Stimulated activated naive CD8-positive, alpha-beta T cell treated with anti-CD3 and anti-CD28 coated beads, Interleukin-15, amount 100 ng/mL, for 72 hours (primary cell): Measurements from ENCODE around the gene MYL6B.
"Not testable (repeated sequence)": the region's sequence is repeated elsewhere in the genome, so short reads cannot be mapped to it uniquely, and the experiment has no call there.

Experiments used
- ATAC-seq: fragments of 150-1000 bp; cut with Tn5 transposase; 2 replicates; pipeline ENCODE4 v1.10.0; 2021; ENCODE audit warnings: mild to moderate bottlenecking, moderate library complexity
- DNase-seq, 2 donors: peaks; one replicate each; pipeline ENCODE4 v3.0.0; 2021 to 2022
- H3K27ac Mint-ChIP-seq, 2 donors: one replicate each; pipeline ENCODE4 v1.8.0; 2022; ENCODE audit warnings: mild to moderate bottlenecking in 2 of 2, mixed read lengths in 2 of 2, moderate library complexity in 2 of 2
- H3K27me3 Mint-ChIP-seq: one replicate; pipeline ENCODE4 v1.8.0; 2022; ENCODE audit warnings: mixed read lengths
- H3K4me1 Mint-ChIP-seq: one replicate; pipeline ENCODE4 v1.8.0; 2022; ENCODE audit warnings: mild to moderate bottlenecking, mixed read lengths
- H3K4me3 Mint-ChIP-seq, 2 donors: one replicate each; pipeline ENCODE4 v1.8.0; 2022; ENCODE audit warnings: mild to moderate bottlenecking in 2 of 2, mixed read lengths in 2 of 2, moderate library complexity in 1 of 2
- H3K9me3 Mint-ChIP-seq, 2 donors: one replicate each; pipeline ENCODE4 v1.8.0; 2022; ENCODE audit warnings: mixed read lengths in 2 of 2

The MYL6B gene

DNA sequence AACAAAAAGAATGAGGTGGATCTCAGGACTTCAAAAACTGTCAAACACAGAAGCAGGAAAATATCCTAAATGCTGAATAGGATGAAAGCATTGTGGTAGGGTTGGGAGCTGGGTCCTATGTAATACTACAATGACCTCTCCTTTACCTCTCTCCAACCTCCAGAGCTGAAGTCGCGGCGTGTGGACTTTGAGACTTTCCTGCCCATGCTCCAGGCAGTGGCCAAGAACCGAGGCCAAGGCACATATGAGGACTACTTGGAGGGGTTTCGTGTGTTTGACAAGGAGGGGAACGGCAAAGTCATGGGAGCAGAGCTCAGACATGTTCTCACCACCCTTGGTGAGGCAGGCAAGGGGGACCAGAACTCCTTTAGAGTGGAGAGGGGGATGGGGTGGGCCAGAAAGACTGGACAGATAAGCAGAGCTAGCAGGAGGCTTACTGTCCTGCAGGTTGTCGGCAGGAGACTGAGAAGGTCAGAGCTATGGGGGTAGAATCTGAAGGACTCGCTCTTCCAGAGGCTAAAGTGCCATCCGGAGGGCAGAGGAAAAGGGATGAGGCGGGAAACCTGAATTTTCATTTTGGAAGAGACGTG lies 3.0 kb downstream of the MYL6B start:
- peaks cover 62% of the 10 kb centered on the region for H3K4me1 Mint-ChIP-seq
- no peaks in the 10 kb centered on the region for H3K27me3 Mint-ChIP-seq
- DNase-seq, result no peak
- no peak overlapping the region for H3K4me3 Mint-ChIP-seq
- H3K27ac Mint-ChIP-seq, result no peak overlapping the region
- H3K9me3 Mint-ChIP-seq, result no peaks in the 10 kb centered on the region
- no peak for ATAC-seq

DNA sequence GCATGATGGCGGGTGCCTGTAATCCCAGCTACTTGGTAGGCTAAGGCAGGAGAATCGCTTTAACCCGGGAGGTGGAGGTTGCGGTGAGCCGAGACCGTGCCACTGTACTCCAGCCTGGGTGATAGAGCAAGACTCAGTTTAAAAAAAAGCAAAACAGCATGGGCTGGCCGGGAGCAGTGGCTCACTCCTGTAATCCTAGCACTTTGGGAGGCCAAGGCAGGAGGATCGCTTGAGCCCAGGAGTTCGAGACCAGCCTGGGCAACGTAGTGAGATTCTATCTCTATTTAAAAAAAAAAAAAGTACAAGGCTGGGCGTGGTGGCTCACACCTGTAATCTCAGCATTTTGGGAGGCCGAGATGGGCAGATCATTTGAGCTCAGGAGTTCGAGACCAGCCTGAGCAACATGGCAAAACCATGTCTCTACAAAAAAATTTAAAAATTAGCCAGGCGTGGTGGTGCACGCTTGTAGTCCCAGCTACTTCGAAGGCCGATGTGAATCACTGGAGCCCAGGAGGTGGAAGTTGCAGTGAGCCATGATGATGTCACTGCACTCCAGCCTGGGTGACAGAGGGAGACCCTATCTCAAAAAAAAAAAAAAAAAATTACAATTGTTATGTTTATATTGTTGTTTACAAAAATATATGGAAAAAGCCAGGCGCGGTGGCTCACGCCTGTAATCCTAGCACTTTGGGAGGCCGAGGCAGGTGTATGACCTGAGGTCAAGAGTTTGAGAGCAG lies 4.2 kb downstream of the MYL6B start:
- H3K9me3 Mint-ChIP-seq, H3K27me3 Mint-ChIP-seq, ATAC-seq, DNase-seq: not testable (repeated sequence)
- H3K4me3 Mint-ChIP-seq, result peak overlapping the region; percentile 87 to 96
- H3K27ac Mint-ChIP-seq, result peak overlapping the region; percentile 52 to 90
- peaks cover 62% of the 10 kb centered on the region for H3K4me1 Mint-ChIP-seq

DNA sequence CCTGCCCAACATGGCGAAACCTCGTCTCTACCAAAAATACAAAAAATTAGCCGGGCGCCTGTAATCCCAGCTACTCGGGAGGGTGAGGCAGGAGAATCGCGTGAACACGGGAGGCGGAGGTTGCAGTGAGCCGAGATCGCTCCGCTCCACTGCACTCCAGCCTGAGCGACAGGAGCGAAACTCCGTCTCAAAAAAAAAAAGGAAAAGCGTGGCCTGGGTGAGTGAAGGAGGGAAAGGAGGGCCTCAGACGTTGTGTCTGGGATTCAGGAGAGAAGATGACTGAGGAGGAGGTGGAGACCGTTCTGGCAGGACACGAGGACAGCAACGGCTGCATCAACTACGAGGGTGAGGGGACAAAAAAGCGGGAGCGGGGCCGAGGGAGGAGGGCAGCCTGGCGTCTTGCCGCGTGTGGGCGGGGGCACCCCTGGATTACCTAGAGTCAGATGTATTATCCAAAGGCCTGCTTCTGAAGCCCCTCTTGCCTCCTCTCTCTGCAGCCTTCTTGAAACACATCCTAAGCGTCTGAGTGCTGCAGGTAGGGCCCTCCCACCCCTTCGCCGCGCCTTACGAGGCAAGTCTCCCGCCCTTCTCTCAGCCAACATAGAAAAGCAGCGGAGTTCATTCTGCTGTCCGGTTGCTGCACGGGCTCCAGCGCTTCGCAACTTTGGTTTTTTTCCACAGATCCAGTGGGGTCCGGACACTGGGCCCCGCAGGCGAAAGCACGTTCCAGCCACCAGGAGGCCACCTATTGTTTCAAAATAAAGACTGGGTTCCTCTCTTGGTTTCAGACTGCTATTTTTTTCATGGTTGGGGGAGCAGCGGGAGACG lies 5.0 kb downstream of the MYL6B start:
- Mint-ChIP-seq H3K9me3 (no peaks in the 10 kb centered on the region), H3K4me3 (peak overlapping the region; percentile 87 to 96), H3K27me3 (no peaks in the 10 kb centered on the region), H3K27ac (peak overlapping the region; percentile 89 to 90), H3K4me1 (peaks cover 68% of the 10 kb centered on the region)
- ATAC-seq, result peak; percentile 34
- peak; percentile 60 to 63 for DNase-seq

DNA sequence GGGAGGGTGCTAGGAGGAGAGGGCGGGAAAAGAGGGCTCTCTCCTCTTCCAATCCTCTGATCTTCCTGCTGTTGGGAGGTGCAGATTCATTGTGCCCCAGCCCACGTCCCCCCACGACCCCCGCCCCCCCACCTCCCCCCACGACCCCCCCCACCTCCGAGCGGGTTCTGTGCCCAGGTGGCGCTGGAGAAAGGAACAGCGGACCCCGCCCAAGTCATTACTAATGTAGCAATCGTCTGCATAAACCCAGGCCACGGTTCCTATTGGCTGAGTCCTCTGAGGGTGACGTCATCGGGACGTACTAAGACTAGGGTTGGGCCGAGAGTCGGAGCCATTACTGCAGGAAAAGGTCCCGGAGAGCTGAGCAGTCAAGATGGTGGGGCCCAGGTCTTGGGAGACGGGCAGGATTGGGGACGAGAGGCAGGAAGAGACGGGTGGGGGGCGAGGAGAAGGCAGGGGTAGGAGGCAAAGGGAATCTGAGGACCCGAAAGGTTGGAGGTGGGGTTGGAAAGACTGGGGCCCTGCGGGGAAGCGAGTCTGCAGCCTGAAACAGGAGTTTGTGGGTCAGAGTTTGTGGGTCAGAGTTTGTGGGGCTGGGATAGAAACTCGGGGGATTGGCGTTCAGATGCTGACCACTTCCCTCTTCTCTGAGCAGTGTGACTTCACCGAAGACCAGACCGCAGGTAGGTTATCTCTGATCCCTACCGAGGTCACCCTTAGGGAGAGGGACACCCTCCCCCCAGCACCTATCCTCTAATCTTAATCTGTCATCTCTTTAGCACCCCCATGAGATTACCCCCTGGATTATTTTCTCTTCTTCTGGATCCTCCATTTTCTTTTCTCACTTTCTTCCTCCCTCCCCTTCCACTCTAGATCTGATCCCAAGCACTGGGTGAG lies 5.9 kb downstream of the MYL6B start, which contains the start of gene MYL6:
MYL6 (plus strand) TSS at position 331 of the 897 bp plus-strand sequence; CDS start at position 374, 43 bp downstream.
- H3K4me1 Mint-ChIP-seq, result peaks cover 66% of the 10 kb centered on the region

DNA sequence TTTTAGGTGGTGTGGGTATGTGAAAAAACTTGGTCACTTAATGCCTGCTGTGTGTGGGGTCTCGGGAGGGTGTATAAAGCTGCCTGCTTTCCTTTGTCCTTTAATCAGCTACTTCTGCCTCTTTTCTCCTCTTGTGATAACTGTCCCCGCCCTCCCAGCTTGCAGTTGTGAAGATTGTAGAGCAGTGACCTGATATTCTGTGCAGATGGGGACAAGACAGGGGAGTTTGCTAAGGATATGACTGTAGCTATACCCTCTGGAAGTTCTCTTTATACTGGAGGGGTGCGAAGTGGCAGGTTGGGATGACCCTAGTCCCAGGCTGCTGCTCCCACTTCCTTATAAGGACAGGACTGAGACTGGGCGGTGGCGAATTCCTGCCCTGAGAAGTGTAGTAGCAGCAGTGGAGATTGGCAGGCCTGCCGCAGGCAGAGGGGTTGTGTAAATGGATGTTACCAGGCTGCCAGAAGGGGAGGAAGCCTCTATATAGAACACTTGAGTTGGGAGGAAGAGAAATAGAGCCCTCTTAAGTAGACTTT lies 6.6 kb downstream of the MYL6B start:
- Mint-ChIP-seq H3K4me3 (peak overlapping the region; percentile 87 to 96), H3K9me3 (no peaks in the 10 kb centered on the region), H3K4me1 (peaks cover 59% of the 10 kb centered on the region), H3K27me3 (no peaks in the 10 kb centered on the region), H3K27ac (peak overlapping the region; percentile 87 to 99)
- ATAC-seq (peak; percentile 4), DNase-seq (peak in 1 of 2 donors; percentile 33)

More for the DNA sequence above, 5.9 kb downstream of the MYL6B start, which contains the start of gene MYL6:
- Mint-ChIP-seq H3K4me3 (peak within 1 kb of the TSS; percentile 87 to 96), H3K27me3 (no peaks in the 10 kb centered on the region), H3K27ac (peak within 1 kb of the TSS; percentile 89 to 99), H3K9me3 (no peaks in the 10 kb centered on the region)
- ATAC-seq, result peak; percentile 89
- DNase-seq, result peak; percentile 83 to 93

DNA sequence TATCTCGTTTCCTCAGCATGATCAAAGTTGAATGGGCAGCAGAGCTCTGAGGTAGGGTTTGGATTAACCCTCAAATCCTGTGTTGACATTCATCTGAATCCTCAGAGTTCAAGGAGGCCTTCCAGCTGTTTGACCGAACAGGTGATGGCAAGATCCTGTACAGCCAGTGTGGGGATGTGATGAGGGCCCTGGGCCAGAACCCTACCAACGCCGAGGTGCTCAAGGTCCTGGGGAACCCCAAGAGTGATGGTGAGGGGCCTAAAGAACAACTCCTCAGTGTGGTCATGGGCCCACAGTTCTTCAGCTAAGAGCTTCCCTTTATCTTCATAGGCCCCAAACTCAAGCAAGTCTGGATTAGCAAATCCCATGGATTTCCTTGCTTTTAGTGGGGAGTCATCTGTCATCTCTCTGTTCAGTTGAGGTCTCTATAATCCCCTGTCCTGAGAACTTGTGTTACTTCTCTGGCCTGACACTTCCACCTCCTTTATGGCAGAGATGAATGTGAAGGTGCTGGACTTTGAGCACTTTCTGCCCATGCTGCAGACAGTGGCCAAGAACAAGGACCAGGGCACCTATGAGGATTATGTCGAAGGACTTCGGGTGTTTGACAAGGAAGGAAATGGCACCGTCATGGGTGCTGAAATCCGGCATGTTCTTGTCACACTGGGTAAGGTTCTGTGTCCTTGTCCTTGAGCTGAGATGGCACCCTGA lies 7.2 kb downstream of the MYL6B start:
- peaks cover 55% of the 10 kb centered on the region for H3K4me1 Mint-ChIP-seq
- no peak for ATAC-seq
- no peak for DNase-seq
- peak overlapping the region; percentile 87 to 96 for H3K4me3 Mint-ChIP-seq
- no peaks in the 10 kb centered on the region for H3K27me3 Mint-ChIP-seq
- H3K27ac Mint-ChIP-seq, result peak overlapping the region; percentile 87 to 99
- H3K9me3 Mint-ChIP-seq, result no peaks in the 10 kb centered on the region

DNA sequence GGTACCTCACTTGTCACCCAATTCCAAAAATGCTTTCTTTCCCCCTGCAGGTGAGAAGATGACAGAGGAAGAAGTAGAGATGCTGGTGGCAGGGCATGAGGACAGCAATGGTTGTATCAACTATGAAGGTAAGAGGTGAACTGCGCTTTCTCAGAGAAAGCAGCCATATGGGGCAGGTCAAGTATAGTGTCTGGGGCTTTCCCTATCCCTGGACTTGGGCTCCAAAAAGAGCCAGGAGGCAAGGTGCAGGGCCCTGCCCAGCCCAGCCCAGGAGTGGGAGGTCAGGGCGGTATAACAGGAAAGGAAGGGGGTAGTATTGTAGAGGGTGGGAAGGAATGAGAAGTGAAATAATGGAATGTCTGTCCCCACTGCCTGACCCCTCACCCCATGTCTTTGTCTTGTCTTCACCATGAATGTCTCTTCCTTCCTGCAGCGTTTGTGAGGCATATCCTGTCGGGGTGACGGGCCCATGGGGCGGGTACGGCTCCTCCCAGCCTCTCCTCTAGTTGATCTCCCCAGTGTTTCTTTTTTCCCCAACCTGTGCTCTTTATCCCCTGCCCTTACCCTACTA lies 7.9 kb downstream of the MYL6B start:
- peak overlapping the region; percentile 87 to 96 for H3K4me3 Mint-ChIP-seq
- H3K27me3 Mint-ChIP-seq, result no peaks in the 10 kb centered on the region
- ATAC-seq, result peak; percentile 52
- H3K4me1 Mint-ChIP-seq, result peaks cover 55% of the 10 kb centered on the region
- H3K9me3 Mint-ChIP-seq, result no peaks in the 10 kb centered on the region
- DNase-seq, result peak in 1 of 2 donors; percentile 50
- peak overlapping the region; percentile 86 to 99 for H3K27ac Mint-ChIP-seq

DNA sequence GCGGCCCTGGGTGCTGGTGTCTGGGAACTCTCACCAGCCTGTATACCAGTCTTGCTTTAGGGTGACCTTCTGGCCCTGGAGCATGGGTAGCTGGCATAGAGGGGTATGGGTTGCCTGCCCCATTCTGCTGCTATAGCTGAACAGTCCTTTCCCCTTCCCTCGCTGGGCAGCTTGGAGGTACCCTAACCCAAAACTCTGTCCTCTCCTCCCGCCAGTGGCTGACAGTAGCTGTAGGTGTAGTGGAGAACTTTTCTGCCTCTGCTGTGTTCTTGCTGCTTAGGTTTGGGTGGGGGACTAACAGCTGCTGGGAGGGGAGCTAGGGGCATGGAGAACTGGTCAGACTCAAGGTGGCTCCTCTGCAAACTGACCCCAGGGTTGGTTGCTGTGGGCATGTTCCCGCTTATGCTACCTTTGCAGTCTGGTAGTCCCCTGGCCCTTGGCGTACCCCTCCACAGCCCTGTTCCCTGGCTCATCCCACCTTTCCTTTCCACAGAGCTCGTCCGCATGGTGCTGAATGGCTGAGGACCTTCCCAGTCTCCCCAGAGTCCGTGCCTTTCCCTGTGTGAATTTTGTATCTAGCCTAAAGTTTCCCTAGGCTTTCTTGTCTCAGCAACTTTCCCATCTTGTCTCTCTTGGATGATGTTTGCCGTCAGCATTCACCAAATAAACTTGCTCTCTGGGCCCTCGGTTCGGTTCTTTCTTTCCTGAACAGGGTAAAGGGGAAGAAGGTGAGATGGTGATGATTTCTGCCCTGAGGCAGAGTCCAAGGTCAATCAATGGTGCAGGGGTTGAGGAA lies 8.7 kb downstream of the MYL6B start:
- Mint-ChIP-seq H3K4me1 (peaks cover 50% of the 10 kb centered on the region), H3K27ac (peak overlapping the region; percentile 77 to 99), H3K4me3 (peak overlapping the region; percentile 87 to 96), H3K9me3 (no peaks in the 10 kb centered on the region), H3K27me3 (no peaks in the 10 kb centered on the region)
- ATAC-seq (no peak), DNase-seq (no peak)

DNA sequence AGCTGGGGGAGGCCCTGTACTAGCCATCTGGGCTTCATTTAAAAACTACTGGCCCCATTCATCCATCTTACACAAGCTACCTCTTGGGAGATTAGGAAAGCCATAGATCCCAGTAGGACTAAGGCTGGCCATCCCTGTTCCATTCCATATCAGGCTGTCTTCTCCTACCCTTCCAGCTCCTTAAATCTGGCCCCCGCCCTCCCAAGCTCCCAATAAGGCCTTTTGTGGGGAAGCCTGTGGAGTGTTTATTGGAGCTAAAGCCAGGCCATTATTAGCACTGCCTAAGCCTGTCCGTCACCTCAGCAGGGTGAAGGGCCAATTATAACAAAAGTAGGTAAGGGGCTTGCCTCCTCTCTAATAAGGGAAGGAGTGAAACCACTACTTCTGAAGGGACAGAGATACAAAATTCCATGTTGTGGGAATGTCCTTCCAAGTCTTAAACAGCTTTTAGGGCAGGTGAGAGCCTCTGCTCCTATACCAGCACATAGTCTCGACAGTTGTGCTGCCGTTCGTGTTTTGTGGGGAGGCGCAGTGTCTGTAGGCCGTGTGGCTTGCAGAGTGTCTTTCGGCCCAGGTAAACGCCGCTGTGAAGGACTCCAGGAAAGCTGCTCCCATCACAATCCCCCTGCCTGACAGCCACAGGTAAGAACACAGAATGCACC lies 9.4 kb downstream of the MYL6B start:
- H3K4me3 Mint-ChIP-seq, result peak overlapping the region; percentile 47 to 96
- no peak for ATAC-seq

DNA sequence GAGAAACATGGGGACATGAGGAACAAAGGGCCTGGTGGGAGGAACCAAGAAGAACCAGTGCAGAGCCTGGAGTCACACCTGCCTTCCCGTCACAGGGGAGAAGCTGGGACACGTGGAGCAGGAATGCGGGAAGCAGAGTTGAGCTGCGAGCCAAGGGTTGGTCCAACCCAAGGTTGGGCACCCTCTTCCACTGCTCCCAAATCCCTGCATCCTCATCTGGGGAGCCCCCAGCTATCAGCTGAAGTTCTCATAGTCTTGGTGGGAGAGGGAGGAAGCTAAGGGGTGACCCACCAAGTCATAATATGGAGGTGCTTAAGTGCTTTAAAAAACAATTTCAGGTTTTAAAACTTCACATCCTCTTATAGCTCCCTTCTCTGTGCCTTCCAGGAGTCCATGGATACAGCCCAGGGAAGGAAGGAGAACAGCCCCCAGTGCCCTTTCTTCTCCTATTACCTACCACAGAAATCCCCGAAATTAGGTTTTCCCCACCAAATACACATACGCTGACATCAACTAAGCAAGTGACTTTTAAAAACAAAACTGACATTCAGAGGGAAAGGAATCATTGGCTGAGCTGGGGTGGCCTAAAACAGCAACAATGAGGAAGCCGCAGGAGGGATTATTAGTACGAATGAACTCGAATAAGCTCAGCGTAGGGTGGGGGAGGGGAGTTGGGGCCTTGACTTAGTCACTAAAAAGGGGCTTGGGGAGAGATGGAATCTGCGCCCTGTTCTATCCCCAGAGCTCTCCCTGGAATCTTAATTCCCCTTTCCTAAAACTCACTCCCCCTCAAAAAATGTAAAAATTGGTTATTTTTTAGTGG lies 10.3 kb downstream of the MYL6B start:
- no peak overlapping the region for H3K27ac Mint-ChIP-seq
- ATAC-seq (no peak), DNase-seq (no peak)
- no peaks in the 10 kb centered on the region for H3K27me3 Mint-ChIP-seq
- no peaks in the 10 kb centered on the region for H3K9me3 Mint-ChIP-seq
- peaks cover 41% of the 10 kb centered on the region for H3K4me1 Mint-ChIP-seq
- no peak overlapping the region for H3K4me3 Mint-ChIP-seq

More for the DNA sequence above, 9.4 kb downstream of the MYL6B start:
- H3K27ac Mint-ChIP-seq, result peak overlapping the region; percentile 28 to 77
- peaks cover 50% of the 10 kb centered on the region for H3K4me1 Mint-ChIP-seq
- DNase-seq, result no peak
- no peaks in the 10 kb centered on the region for H3K9me3 Mint-ChIP-seq
- H3K27me3 Mint-ChIP-seq, result no peaks in the 10 kb centered on the region

DNA sequence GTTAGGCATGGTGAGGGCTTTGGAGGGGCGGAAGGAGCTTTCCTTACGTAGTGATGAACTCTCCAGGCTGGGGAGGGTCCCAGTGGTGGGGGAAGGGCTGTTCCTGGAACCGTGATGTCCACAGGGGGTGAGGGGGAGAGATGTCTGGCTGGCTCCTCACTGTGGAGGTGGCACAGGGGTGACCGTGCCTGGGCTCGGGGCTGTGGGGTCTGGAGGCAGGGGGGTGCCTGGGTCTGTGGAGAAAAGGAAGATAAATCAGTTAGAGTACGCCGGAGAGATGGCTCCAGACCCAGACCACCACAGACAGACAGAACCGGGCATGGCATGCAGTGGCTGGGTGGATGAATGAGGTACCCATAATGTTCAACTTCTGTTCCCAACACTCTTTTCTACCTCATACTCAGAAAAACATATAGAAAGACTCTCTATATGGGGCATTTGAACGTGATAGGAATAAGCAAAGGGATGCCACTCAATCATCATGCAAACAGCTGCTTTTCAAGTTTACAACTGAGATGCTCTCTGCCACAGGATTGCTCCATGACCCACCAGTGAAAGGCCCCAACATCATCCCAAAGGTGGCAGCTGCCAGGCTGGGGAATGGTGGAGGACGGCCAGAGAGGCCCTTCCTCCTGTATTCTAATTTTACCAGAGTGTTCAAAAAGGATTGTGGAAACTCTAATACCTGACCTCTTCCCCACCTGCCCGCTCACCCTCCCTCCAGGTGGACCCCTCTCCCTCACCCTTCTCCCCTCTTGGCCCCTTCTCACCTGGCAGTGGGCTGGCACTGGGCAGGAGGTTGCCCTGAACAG lies 11.4 kb downstream of the MYL6B start:
- H3K27ac Mint-ChIP-seq, result no peak overlapping the region
- no peaks in the 10 kb centered on the region for H3K9me3 Mint-ChIP-seq
- ATAC-seq (no peak), DNase-seq (no peak)
- no peak overlapping the region for H3K4me3 Mint-ChIP-seq
- H3K4me1 Mint-ChIP-seq, result peaks cover 41% of the 10 kb centered on the region
- H3K27me3 Mint-ChIP-seq, result no peaks in the 10 kb centered on the region
